GM12864 (cell line): ENCODE data around the gene PRDM7.

Source experiments
- DNase-seq: peaks from one replicate; pipeline ENCODE4 v3.0.0-alpha.2; 2011; ENCODE audit warnings: low read depth
- H3K4me3 ChIP-seq: 2 replicates; pipeline ENCODE4 v1.5.1; 2011; ENCODE audit warnings: mild to moderate bottlenecking, low read depth, low read length, control low read depth
- TF ChIP-seq, protein P1 (sequence below): IDR thresholded peaks from 2 replicates; pipeline ENCODE4 v1.5.1; 2011; ENCODE audit warnings: low read depth, mild to moderate bottlenecking, moderate library complexity, low read length, control low read depth, inconsistent platforms; ENCODE audit errors: missing control alignments

Gene PRDM7

DNA sequence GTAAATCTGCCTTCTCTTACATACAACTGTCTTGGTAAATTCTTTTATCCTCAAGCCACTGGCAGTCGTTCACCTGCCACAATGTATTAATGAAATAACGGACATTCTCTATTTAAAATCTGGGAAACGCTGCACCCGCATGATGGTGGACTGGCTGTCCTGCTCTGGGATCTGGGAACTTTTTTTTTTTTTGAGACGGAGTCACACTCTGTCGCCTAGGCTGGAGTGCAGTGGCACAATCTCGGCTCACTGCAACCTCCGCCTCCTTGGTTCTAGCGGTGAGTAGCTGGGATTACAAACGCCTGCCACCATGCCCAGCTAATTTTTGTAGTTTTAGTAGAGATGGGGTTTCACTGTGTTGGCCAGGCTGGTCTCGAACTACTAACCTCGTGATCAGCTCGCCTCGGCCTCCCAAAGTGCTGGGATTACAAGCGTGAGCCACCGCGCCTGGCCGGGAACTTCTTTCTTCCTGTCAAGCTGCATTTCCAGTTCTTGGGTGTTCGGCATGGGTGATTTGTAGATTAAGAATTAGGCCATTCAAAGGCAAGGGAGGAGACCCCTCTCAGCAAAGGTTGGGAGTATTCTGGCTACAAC lies 28.3 kb downstream of the PRDM7 start:
- H3K4me3 ChIP-seq = no peak overlapping the region
- TF ChIP-seq, protein P1, sequence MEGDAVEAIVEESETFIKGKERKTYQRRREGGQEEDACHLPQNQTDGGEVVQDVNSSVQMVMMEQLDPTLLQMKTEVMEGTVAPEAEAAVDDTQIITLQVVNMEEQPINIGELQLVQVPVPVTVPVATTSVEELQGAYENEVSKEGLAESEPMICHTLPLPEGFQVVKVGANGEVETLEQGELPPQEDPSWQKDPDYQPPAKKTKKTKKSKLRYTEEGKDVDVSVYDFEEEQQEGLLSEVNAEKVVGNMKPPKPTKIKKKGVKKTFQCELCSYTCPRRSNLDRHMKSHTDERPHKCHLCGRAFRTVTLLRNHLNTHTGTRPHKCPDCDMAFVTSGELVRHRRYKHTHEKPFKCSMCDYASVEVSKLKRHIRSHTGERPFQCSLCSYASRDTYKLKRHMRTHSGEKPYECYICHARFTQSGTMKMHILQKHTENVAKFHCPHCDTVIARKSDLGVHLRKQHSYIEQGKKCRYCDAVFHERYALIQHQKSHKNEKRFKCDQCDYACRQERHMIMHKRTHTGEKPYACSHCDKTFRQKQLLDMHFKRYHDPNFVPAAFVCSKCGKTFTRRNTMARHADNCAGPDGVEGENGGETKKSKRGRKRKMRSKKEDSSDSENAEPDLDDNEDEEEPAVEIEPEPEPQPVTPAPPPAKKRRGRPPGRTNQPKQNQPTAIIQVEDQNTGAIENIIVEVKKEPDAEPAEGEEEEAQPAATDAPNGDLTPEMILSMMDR = no peak
- no peak for DNase-seq

DNA sequence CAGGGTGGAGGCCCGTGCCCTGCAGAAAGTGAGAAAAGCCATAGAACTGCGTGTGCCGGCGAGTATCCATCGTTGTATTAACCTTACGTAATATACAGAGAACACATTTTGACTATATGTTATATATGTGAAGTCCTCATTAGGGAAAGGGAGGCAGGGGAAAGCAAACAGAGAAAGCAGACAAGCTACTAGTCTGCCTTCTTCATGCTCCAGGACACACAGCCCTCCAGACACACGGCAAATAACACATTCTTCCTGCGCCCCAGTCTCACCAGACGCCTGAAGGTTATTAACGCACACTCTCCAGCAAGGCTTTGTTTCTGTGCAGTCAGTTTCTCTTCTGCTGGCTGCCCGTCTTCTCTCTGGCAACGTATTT lies 28.8 kb downstream of the PRDM7 start:
- DNase-seq = no peak
- H3K4me3 ChIP-seq = no peak overlapping the region

DNA sequence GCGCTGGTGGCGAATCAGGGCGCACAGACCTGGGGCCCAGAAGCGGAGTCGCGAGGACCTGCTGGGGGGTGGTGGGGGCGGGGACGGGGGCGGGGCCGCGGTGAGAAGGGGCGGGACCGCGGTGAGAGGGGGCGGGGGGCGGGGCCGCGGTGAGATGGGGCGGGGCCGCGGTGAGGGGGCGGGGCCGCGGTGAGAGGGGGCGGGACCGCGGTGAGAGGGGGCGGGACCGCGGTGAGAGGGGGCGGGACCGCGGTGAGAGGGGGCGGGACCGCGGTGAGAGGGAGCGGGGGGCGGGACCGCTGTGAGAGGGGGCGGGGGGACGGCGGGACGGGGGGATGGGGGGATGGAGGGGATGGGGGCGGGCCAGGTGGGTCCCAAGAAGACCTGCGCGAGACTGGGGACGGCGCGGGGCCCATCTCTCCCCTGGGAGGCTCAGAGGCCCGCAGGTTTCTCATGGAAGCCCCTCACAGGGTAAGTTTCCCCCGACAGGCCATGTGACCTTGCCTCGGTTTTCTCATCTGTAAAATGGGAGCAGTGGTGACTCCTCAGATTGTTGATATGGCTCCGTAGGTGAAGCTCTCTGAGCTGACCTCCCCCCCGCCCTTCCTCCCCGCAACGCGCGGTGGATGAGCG lies 29.3 kb downstream of the PRDM7 start:
- TF ChIP-seq, protein P1 = no peak
- no peak for DNase-seq
- H3K4me3 ChIP-seq = no peak overlapping the region

More for the DNA sequence above, 28.8 kb downstream of the PRDM7 start:
- TF ChIP-seq, protein P1 = no peak

DNA sequence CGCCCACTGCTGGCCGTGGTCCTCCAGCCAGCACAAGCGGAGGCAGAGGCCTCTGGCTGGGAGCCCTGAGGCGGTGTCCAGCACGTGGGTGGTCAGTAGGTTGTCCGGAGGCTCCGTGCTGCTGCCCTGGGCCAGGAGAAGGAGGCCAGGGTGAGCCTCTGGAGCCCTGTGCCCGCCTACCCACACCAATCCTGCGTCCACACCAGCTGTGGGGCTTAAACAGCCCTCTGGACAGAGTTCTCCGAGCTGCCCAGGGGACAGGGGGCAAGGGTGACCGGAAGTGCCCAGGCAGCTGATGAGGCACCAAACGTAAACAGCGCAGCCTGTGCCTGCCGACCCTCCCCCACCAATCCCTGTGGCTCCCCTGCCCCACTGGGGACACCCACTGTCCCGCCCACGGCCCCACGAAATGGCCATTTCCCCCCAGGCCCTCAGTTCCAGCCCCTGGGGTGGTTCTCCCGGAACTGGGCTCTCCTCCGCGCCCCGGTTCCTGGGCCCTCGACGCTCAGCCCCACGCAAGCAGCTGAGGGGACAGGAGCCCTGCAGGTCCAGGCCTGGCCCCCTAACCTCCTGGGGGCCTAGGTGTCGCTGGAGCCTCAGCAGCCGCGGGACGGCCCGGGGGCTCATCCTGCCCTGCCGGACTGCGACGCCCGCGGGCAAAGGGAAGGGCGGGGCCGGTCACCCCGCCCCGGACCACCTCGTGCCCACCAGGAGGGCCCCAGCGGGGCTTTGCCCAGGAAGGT lies 30.0 kb downstream of the PRDM7 start:
- DNase-seq = no peak
- TF ChIP-seq, protein P1 = no peak
- H3K4me3 ChIP-seq = no peak overlapping the region

DNA sequence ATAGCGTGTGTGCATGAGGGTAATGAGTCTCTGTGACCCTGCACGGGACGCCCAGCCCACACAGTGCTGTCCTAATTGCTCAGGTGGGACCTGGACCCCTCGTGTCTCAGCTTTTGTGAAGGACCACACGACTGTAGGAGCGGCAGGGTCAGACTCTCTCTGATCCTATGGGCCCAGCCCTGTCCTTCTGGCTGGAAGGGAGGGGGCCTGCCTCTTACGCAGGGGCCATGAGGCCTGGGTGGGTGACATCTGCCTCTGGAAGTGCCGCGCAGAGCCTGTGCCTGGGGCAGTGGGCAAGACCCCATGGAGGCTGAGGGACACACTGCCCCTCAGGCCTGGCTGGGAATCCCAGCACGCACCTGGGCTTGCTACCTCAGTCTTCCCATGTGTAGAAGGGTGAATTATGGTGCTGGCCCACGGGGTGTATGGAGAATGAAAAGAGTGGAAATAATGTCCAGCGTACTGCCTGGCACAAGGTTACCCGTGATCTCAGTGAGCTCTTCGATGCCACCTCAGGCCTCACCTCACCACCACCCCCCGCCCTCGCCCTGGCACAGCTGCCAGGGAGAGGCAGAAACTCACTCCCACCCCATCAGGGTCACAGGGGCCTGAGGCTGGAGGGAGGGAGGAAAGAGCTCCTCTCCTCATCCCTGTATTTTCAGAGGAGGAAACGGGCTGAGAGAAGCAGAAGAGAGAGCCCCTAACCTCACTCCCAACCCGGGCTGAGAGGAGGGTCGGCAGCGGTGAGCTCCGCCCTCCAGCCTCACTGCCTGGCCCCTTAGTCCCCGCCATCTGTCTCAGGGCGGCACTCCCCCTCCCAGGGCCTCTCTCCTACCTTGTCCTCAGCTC lies 30.8 kb downstream of the PRDM7 start:
- TF ChIP-seq, protein P1 = no peak
- no peak for DNase-seq
- H3K4me3 ChIP-seq = no peak overlapping the region

DNA sequence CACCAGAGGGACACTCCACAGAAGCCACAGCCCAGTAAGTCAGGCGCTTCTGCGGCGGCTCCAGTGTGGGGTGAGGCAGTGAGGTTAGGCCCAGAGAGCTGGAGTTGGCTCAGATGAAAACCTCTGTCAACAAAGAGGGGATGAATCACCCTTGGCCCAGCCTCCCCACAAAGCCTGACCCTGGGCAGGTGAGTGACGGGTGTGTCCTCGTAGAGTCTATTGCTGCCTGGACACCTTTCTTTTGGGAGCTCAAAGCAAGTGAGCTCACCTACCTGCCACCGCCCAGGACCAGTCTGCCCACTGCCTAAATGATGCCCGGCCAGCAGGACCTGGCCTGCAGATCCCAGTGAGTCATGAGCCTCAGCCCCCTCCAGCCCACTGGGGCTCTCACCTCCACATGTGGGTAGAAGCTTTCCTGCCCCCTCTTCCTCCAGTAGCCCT lies 33.0 kb downstream of the PRDM7 start:
- DNase-seq = no peak

More for the DNA sequence above, 33.0 kb downstream of the PRDM7 start:
- no peak overlapping the region for H3K4me3 ChIP-seq
- TF ChIP-seq, protein P1 = no peak
